SU-DHL-6 (cell line): ENCODE results near the gene MEDAG.

Experiments used
- CTCF ChIP-seq: fragments of 200-600 bp; sonication (generic); IDR thresholded peaks from one replicate; pipeline ENCODE4 v1.5.1; 2017; ENCODE audit warnings: antibody characterized with exemption, mild to moderate bottlenecking, low read length, moderate library complexity; ENCODE audit not compliant: insufficient read depth, poor library complexity, severe bottlenecking
- EZH2phosphoT487 ChIP-seq: fragments of 200-600 bp; sonication (generic), shearing (Covaris generic); conservative IDR thresholded peaks from 2 replicates; pipeline ENCODE4 v1.6.1; 2018; ENCODE audit warnings: mild to moderate bottlenecking, antibody characterized with exemption, low read length, moderate library complexity, mixed read lengths

GRCh38 chr13:30863796-30864195, 42.3 kb upstream of the MEDAG start:
- TF ChIP-seq CTCF = no peak
- TF ChIP-seq EZH2phosphoT487 = no peak
